Peyer's patch (tissue), 4 donors: ENCODE results near the gene PRAMEF12.

ENCODE experiments used
- CTCF ChIP-seq, 6 experiments: fragments of 450-650 bp in 4 of 6; fragments of 200-600 bp in 2 of 6; sonication (generic) in 1 of 6; IDR thresholded peaks; one replicate each; pipeline ENCODE4 v1.5.1; 2017 to 2019; ENCODE audit warnings: antibody characterized with exemption in 6 of 6, mild to moderate bottlenecking in 3 of 6, moderate library complexity in 1 of 6
- POLR2A ChIP-seq, 2 donors: fragments of 450-650 bp; IDR thresholded peaks; one replicate each; pipeline ENCODE4 v1.5.1; 2017; ENCODE audit warnings: antibody characterized with exemption in 2 of 2, mild to moderate bottlenecking in 2 of 2, moderate library complexity in 2 of 2

- no peak for TF ChIP-seq CTCF (IDR thresholded peaks at IDR 0.05)
- no peak for TF ChIP-seq POLR2A (IDR thresholded peaks at IDR 0.05)
These were observed 10.1 kb upstream of the PRAMEF12 start for GRCh38 chr1:12763479-12763878.
